BLaER1 (cell line): Measurements from ENCODE around the gene ETHE1.
A peak's percentile ranks its signal among the peaks of the same experiment; 100 is the strongest.
"Not testable (repeated sequence)": the region's sequence is repeated elsewhere in the genome, so short reads cannot be mapped to it uniquely, and the experiment has no call there.

ENCODE experiments used
- H3K27ac ChIP-seq: shearing (Covaris generic); formaldehyde crosslinking; 2 replicates; pipeline ENCODE4 v1.8.1; 2022
- H3K27me3 ChIP-seq: shearing (Covaris generic); formaldehyde crosslinking; 2 replicates; pipeline ENCODE4 v1.8.1; 2022
- H3K36me3 ChIP-seq: shearing (Covaris generic); formaldehyde crosslinking; 2 replicates; pipeline ENCODE4 v1.8.1; 2022
- H3K4me1 ChIP-seq: shearing (Covaris generic); formaldehyde crosslinking; 2 replicates; pipeline ENCODE4 v1.8.1; 2022
- H3K4me2 ChIP-seq: shearing (Covaris generic); formaldehyde crosslinking; 2 replicates; pipeline ENCODE4 v1.8.1; 2022
- H3K4me3 ChIP-seq: shearing (Covaris generic); formaldehyde crosslinking; 2 replicates; pipeline ENCODE4 v1.8.1; 2022
- H3K9ac ChIP-seq: shearing (Covaris generic); formaldehyde crosslinking; 2 replicates; pipeline ENCODE4 v1.8.1; 2022
- H3K9me3 ChIP-seq: shearing (Covaris generic); formaldehyde crosslinking; 2 replicates; pipeline ENCODE4 v1.8.1; 2022
- H4K20me1 ChIP-seq: shearing (Covaris generic); formaldehyde crosslinking; 2 replicates; pipeline ENCODE4 v1.8.1; 2022
- Cebpa-rat ChIP-seq: shearing (Covaris generic); IDR thresholded peaks from 2 replicates; pipeline ENCODE4 v1.8.1; 2022

The ETHE1 gene

DNA sequence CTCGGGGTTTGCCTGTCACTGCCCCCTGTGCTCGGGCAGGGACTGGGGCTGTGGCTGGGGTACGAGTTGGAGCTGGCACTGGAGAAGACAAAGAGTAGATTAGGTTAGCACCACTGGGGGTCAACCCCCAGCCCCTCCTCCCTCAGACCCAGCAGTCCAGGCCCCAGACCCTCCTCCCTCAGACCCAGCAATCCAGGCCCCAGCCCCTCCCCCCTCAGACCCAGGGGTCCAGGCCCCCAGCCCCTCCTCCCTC is 25.1 kb upstream of the ETHE1 start:
- Histone ChIP-seq H4K20me1 (no peaks in the 10 kb centered on the region), H3K27me3 (no peaks in the 10 kb centered on the region), H3K9me3 (no peaks in the 10 kb centered on the region), H3K9ac (peak overlapping the region; percentile 48; the same call in 1 of the 2 replicates), H3K4me2 (peak overlapping the region; percentile 61; the same call in 1 of the 2 replicates), H3K27ac (peak overlapping the region; percentile 74), H3K36me3 (peaks cover 82% of the 10 kb centered on the region), H3K4me1 (peaks cover 34% of the 10 kb centered on the region), H3K4me3 (no peak overlapping the region)
- no peak for TF ChIP-seq Cebpa-rat

DNA sequence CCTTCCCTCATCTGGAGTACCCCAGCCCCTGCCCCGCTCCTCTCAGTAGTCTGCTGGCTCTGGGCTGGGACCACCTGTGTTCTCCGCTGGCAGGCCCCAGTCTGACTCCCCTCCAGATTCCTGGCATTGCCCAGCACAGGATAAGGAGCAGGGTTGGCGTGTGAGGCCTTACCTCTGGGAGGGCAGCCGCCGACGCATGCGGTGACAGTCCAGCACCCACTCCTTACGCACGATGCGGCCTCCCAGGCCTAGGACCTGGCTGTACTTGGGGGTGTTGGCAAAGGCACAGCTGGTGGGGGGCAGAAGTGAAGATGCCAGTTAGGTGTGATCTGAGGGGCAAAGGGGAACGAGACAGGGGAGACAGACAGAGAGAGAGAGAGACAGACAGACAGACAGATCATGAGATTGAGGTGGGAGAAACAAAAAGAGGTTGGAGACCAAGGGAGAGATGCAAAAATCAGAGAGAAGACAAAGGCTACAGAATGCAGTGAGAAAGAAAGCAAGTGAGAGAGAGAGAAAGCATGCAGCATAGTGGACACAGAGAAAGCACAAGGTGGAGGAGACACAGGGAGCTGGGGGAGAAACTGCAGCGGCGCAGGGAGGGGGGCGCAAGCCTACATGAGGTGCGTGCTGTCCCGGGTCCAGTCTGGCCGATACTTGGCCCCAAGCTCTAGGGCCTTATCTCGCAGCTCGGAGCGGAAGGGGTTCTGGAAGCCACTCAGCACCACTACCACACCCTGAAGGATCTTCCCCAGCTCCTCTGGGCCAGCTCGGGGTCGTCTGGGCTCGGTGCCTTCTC is 24.6 kb upstream of the ETHE1 start:
- Histone ChIP-seq H3K36me3 (peaks cover 82% of the 10 kb centered on the region), H4K20me1 (no peaks in the 10 kb centered on the region)

DNA sequence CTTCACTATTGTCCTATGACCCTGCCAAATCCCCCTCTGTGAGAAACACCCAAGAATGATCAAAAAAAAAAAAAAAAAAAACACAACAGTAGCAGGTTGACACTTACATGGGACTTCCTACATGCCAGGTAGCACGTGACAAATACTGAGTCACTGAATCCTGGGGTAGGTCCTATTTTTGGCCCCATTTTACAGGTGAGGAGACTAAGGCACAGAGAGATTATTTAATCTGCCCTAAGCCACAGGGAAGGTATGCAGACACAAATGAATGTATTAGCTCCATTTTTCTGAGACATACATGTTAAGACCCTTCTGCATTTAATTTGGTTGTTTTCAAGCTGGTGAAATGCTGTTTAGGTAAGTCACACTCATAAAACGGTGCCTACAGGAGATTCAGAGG is 21.7 kb upstream of the ETHE1 start:
- H3K27ac ChIP-seq = no peak overlapping the region
- H4K20me1 ChIP-seq = no peaks in the 10 kb centered on the region
- H3K9me3 ChIP-seq = no peaks in the 10 kb centered on the region
- no peak overlapping the region for H3K4me3 ChIP-seq
- H3K36me3 ChIP-seq = peaks cover 83% of the 10 kb centered on the region
- no peak overlapping the region for H3K9ac ChIP-seq
- H3K4me2 ChIP-seq = no peak overlapping the region
- no peaks in the 10 kb centered on the region for H3K27me3 ChIP-seq
- no peak for TF ChIP-seq Cebpa-rat
- H3K4me1 ChIP-seq = peaks cover 39% of the 10 kb centered on the region

More for the DNA sequence above, 24.6 kb upstream of the ETHE1 start:
- Histone ChIP-seq H3K9ac (peak overlapping the region; percentile 48; the same call in 1 of the 2 replicates), H3K4me1 (peaks cover 34% of the 10 kb centered on the region), H3K27ac (peak overlapping the region; percentile 74), H3K27me3 (no peaks in the 10 kb centered on the region), H3K4me2 (no peak overlapping the region), H3K9me3 (no peaks in the 10 kb centered on the region), H3K4me3 (no peak overlapping the region)
- no peak for TF ChIP-seq Cebpa-rat

DNA sequence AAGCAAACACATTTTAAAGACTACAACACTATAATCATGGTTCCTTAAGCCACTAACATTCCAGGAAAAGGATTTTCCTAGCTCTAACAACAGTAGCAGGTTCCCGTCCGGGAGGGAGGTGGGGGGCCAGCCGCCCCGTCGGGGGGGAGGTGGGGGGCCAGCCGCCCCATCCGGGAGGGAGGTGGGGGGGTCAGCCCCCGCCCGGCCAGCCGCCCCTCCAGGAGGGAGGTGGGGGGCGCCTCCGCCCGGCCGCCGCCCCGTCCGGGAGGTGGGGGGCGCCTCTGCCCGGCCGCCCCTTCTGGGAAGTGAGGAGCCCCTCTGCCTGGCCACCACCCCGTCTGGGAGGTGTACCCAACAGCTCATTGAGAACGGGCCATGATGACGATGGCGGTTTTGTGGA is 20.9 kb upstream of the ETHE1 start:
- not testable (repeated sequence) for H3K27ac ChIP-seq, H3K4me3 ChIP-seq, H4K20me1 ChIP-seq, H3K4me2 ChIP-seq, H3K27me3 ChIP-seq, H3K9ac ChIP-seq, H3K9me3 ChIP-seq
- H3K36me3 ChIP-seq = peaks cover 83% of the 10 kb centered on the region
- peaks cover 37% of the 10 kb centered on the region for H3K4me1 ChIP-seq

DNA sequence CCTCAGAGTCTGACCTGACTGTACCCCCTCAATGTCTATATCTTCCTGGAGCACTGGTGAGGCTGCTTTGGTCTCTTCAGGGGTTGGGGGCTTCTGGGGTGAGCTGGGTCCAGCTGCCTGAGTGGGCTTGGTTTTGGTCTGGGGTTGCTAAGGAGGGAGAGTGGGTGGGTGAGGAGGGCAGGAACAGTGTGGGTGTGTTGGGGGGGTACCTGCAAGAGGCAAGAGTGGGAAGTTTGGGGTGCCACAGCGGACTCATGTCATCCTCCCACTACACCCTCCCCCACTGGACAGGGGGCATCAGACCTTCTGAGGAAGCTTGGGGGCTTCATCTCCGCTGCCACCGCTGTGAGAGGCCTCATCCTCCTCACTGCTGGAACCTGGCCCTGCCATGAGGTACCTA is 19.6 kb upstream of the ETHE1 start:
- Histone ChIP-seq H3K9ac (no peak overlapping the region), H3K27ac (no peak overlapping the region), H3K4me1 (peaks cover 25% of the 10 kb centered on the region), H3K4me2 (no peak overlapping the region), H3K36me3 (peaks cover 86% of the 10 kb centered on the region), H3K27me3 (no peaks in the 10 kb centered on the region), H4K20me1 (no peaks in the 10 kb centered on the region), H3K4me3 (no peak overlapping the region), H3K9me3 (no peaks in the 10 kb centered on the region)
- no peak for TF ChIP-seq Cebpa-rat

DNA sequence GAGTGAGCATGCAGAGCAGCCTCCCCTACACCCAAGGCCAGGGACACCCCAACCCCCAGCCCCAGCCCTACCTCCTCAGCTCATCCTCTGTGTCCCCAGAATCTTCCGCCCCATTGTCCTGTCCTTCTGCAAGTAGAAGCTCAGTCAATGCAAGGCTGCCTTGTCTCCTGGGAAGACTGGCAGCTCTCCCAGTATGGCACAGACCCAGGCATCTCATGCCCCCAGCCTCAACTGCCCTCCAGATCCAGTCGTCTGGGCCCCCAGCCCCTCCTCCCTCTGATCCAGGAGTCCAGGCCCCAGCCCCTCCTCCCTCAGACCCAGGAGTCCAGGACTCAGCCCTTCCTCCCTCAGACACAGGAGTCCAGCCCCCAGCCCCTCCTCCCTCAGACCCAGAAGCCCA is 19.0 kb upstream of the ETHE1 start:
- H4K20me1 ChIP-seq = no peaks in the 10 kb centered on the region
- H3K27me3 ChIP-seq = no peaks in the 10 kb centered on the region
- peak overlapping the region; percentile 3; the same call in 1 of the 2 replicates for H3K27ac ChIP-seq
- H3K9me3 ChIP-seq = no peaks in the 10 kb centered on the region
- H3K36me3 ChIP-seq = peaks cover 86% of the 10 kb centered on the region
- H3K9ac ChIP-seq = peak overlapping the region; percentile 32; the same call in 1 of the 2 replicates
- H3K4me3 ChIP-seq = no peak overlapping the region
- H3K4me1 ChIP-seq = peaks cover 25% of the 10 kb centered on the region
- no peak for TF ChIP-seq Cebpa-rat
- peak overlapping the region; percentile 68 for H3K4me2 ChIP-seq

DNA sequence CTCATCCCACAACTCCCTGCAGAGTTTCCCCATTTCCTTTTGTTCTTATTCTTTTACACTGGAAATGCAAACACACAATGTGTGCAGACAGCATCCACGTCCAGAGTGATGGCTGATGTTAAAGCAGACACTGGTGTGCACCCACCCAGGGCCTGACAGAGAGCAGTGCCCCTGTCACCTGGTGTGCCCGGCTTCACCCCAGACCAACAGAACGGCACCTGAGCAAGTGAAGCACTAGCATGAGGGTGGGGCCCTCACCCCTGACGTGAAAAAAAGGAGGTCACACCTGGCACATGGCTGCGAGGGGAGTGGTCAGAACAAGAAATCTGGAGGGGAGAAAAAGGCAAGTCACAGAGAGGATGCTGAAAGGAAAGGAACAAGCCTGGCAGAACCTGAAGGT is 18.3 kb upstream of the ETHE1 start:
- no peak for TF ChIP-seq Cebpa-rat
- Histone ChIP-seq H3K27me3 (no peaks in the 10 kb centered on the region), H3K4me2 (peak overlapping the region; percentile 68), H3K27ac (peak overlapping the region; percentile 3; the same call in 1 of the 2 replicates), H4K20me1 (no peaks in the 10 kb centered on the region), H3K9ac (peak overlapping the region; percentile 32; the same call in 1 of the 2 replicates), H3K4me3 (no peak overlapping the region), H3K4me1 (peaks cover 25% of the 10 kb centered on the region), H3K9me3 (no peaks in the 10 kb centered on the region), H3K36me3 (peaks cover 86% of the 10 kb centered on the region)

DNA sequence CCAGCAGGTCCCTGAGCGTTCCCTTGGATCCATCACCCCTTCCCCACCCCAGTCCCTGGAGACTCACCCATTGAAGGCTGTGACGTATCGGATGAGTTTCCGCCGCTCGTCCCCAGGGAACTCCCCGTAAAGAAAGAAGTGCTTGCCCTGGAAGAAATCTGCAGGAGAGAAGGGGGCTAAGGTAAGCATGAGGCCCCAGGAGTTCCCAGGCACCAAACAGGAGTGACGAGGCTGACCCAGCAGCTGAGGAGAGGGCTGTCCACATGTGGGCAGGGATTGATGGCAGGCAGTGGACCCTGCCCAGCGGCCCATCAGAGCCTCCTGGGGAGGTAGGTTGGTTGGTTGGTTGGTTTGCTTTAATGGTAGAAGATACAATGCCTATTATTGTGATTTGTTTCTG is 17.1 kb upstream of the ETHE1 start:
- peaks cover 25% of the 10 kb centered on the region for H3K4me1 ChIP-seq
- no peak for TF ChIP-seq Cebpa-rat
- peak overlapping the region; percentile 68 for H3K4me2 ChIP-seq
- no peak overlapping the region for H3K4me3 ChIP-seq
- H3K36me3 ChIP-seq = peaks cover 86% of the 10 kb centered on the region
- H3K9me3 ChIP-seq = peaks cover 7% of the 10 kb centered on the region
- H3K9ac ChIP-seq = no peak overlapping the region
- no peaks in the 10 kb centered on the region for H3K27me3 ChIP-seq
- H4K20me1 ChIP-seq = no peaks in the 10 kb centered on the region
- peak overlapping the region; percentile 51; the same call in 1 of the 2 replicates for H3K27ac ChIP-seq

DNA sequence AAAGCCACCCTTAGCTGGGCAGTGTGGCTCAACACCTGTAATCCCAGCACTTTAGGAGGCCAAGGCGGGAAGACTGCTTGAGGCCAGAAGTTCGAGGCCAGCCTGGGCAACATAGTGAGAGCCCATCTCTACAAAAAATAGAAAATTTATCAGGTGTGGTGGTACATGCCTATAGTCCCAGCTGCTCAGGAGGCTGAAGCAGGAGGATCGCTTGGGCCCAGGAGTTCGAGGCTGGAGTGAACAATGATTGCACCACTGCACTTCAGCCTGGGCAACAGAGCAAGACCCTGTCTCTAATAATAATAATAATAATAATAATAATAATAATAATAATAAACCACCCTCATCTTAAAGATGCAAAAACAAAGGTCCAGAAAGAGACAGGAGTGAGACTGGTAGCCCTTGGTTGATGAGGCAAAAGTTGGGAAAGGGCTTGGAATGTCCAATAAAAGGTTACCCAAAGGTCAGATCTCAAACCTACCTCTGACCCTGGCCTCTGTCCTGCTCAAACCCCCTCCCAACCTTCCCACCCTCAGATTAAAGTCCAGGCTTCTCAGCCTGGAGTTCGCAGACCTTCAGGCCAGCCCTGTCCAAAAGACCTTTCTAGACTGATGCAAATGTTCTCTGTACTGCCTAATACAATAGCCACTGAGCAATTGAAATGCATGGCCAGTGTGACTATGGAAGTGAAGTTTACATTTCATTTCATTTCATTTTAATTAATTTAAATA is 15.1 kb upstream of the ETHE1 start:
- no peak overlapping the region for H3K4me2 ChIP-seq
- peaks cover 21% of the 10 kb centered on the region for H3K9me3 ChIP-seq
- no peak overlapping the region for H3K9ac ChIP-seq
- no peak overlapping the region for H3K4me3 ChIP-seq
- no peaks in the 10 kb centered on the region for H4K20me1 ChIP-seq
- H3K4me1 ChIP-seq = peaks cover 25% of the 10 kb centered on the region
- no peak overlapping the region for H3K27ac ChIP-seq
- H3K36me3 ChIP-seq = peaks cover 97% of the 10 kb centered on the region
- no peaks in the 10 kb centered on the region for H3K27me3 ChIP-seq
- TF ChIP-seq Cebpa-rat = no peak

DNA sequence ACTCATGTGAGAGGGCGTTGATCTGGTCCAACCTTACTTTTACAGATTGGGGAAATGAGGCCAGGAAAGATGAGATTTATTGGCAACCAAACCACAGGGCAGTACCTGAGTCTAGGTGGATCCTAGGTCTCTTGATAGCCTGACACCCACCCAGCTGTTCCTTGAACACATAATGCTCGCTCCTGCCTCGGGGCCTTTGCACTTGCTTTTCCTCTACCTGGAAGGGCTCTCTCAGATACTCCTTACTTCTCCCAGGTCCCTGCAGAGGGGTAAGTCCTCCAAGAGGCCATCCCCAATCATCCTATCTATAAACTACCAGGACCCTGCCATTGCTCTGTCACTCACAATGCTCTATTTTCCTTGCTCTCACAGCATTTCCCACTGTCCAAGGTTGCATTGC is 13.4 kb upstream of the ETHE1 start:
- Histone ChIP-seq H4K20me1 (no peaks in the 10 kb centered on the region), H3K4me2 (no peak overlapping the region), H3K27ac (no peak overlapping the region), H3K27me3 (no peaks in the 10 kb centered on the region), H3K36me3 (peaks cover 92% of the 10 kb centered on the region), H3K4me3 (no peak overlapping the region), H3K9me3 (peaks cover 21% of the 10 kb centered on the region), H3K4me1 (peaks cover 19% of the 10 kb centered on the region), H3K9ac (no peak overlapping the region)
- no peak for TF ChIP-seq Cebpa-rat
